ENCODE results near the gene PACS1.

The PACS1 gene

GRCh38 chr11:66176650-66177049 lies 106.6 kb downstream of the PACS1 start:
- TF ChIP-seq ZNF384 (IDR thresholded peaks at IDR 0.05) (no peak), SP1 (IDR thresholded peaks at IDR 0.05) (no peak), CTBP1 (IDR thresholded peaks at IDR 0.05; ENCODE audit: borderline replicate concordance) (no peak), PKNOX1 (IDR thresholded peaks at IDR 0.05) (no peak), BHLHE40 (IDR thresholded peaks at IDR 0.05; ENCODE audit: borderline replicate concordance) (no peak), FOXM1 (IDR thresholded peaks at IDR 0.05; ENCODE audit: borderline replicate concordance) (no peak), HDGF (IDR thresholded peaks at IDR 0.05; ENCODE audit: borderline replicate concordance) (no peak), NFRKB (IDR thresholded peaks at IDR 0.05) (no peak), ELF4 (IDR thresholded peaks at IDR 0.05) (no peak), SUZ12 (IDR thresholded peaks at IDR 0.05) (no peak), ARNT (IDR thresholded peaks at IDR 0.05) (no peak), FOXK2 (IDR thresholded peaks at IDR 0.05) (no peak), TARDBP (IDR thresholded peaks at IDR 0.05) (no peak), LEF1 (IDR thresholded peaks at IDR 0.05; ENCODE audit: borderline replicate concordance) (no peak), L3MBTL2 (conservative IDR thresholded peaks at IDR 0.05) (no peak), FOXA1 (IDR thresholded peaks at IDR 0.05) (no peak)
- CTCF ChIA-PET: no interaction called here
- no peak for DNase-seq (ENCODE audit: extremely low spot score)
- POLR2A ChIA-PET: no interaction called here

- TF ChIP-seq LEF1 (IDR thresholded peaks at IDR 0.05; ENCODE audit: borderline replicate concordance) (no peak), TARDBP (IDR thresholded peaks at IDR 0.05) (no peak), L3MBTL2 (conservative IDR thresholded peaks at IDR 0.05) (no peak), ELF4 (IDR thresholded peaks at IDR 0.05) (no peak), PKNOX1 (IDR thresholded peaks at IDR 0.05) (no peak), FOXK2 (IDR thresholded peaks at IDR 0.05) (no peak), NFRKB (IDR thresholded peaks at IDR 0.05) (no peak), BHLHE40 (IDR thresholded peaks at IDR 0.05; ENCODE audit: borderline replicate concordance) (no peak), CTBP1 (IDR thresholded peaks at IDR 0.05; ENCODE audit: borderline replicate concordance) (no peak), ZNF384 (IDR thresholded peaks at IDR 0.05) (no peak), FOXM1 (IDR thresholded peaks at IDR 0.05; ENCODE audit: borderline replicate concordance) (no peak), SP1 (IDR thresholded peaks at IDR 0.05) (no peak), SUZ12 (IDR thresholded peaks at IDR 0.05) (no peak), ARNT (IDR thresholded peaks at IDR 0.05) (no peak), HDGF (IDR thresholded peaks at IDR 0.05; ENCODE audit: borderline replicate concordance) (no peak)
- CTCF ChIA-PET: interaction anchor here (1.8 kb wide), 1 partner anchor 44 kb away, joined by 8 read pairs; no protein-coding TSS in a partner anchor
- no peak for DNase-seq (ENCODE audit: extremely low spot score)
- POLR2A ChIA-PET: no interaction called here
Measured at GRCh38 chr11:66178183-66178582, 108.1 kb downstream of the PACS1 start.

- ChIA-PET POLR2A (no interaction called here), CTCF (interaction anchor here (1.8 kb wide), 1 partner anchor 43 kb away, joined by 8 read pairs; no protein-coding TSS in a partner anchor)
- no peak for TF ChIP-seq SUZ12 (IDR thresholded peaks at IDR 0.05)
- TF ChIP-seq FOXK2 (IDR thresholded peaks at IDR 0.05): no peak
- TF ChIP-seq PKNOX1 (IDR thresholded peaks at IDR 0.05): no peak
- TF ChIP-seq LEF1 (IDR thresholded peaks at IDR 0.05; ENCODE audit: borderline replicate concordance): no peak
- no peak for TF ChIP-seq FOXA1 (IDR thresholded peaks at IDR 0.05)
- no peak for TF ChIP-seq ZNF384 (IDR thresholded peaks at IDR 0.05)
- TF ChIP-seq L3MBTL2 (conservative IDR thresholded peaks at IDR 0.05): no peak
- TF ChIP-seq TARDBP (IDR thresholded peaks at IDR 0.05): no peak
- TF ChIP-seq ELF4 (IDR thresholded peaks at IDR 0.05): no peak
- DNase-seq (ENCODE audit: extremely low spot score): no peak
Measured at GRCh38 chr11:66178871-66179270, 108.8 kb downstream of the PACS1 start.

GRCh38 chr11:66181632-66182315 lies 111.7 kb downstream of the PACS1 start:
- POLR2A ChIA-PET: no interaction called here
- CTCF ChIA-PET: no interaction called here
- no peak for DNase-seq (ENCODE audit: extremely low spot score)
- TF ChIP-seq PKNOX1 (IDR thresholded peaks at IDR 0.05) (no peak), FOXA1 (IDR thresholded peaks at IDR 0.05) (no peak), SP1 (IDR thresholded peaks at IDR 0.05) (no peak), FOXM1 (IDR thresholded peaks at IDR 0.05; ENCODE audit: borderline replicate concordance) (no peak), ELF4 (IDR thresholded peaks at IDR 0.05) (no peak), CTBP1 (IDR thresholded peaks at IDR 0.05; ENCODE audit: borderline replicate concordance) (no peak), NFRKB (IDR thresholded peaks at IDR 0.05) (no peak), FOXK2 (IDR thresholded peaks at IDR 0.05) (no peak), HDGF (IDR thresholded peaks at IDR 0.05; ENCODE audit: borderline replicate concordance) (no peak), ARNT (IDR thresholded peaks at IDR 0.05) (no peak), BHLHE40 (IDR thresholded peaks at IDR 0.05; ENCODE audit: borderline replicate concordance) (no peak)

- TF ChIP-seq LEF1 (IDR thresholded peaks at IDR 0.05; ENCODE audit: borderline replicate concordance): no peak
- no peak for TF ChIP-seq L3MBTL2 (conservative IDR thresholded peaks at IDR 0.05)
- no peak for TF ChIP-seq SP1 (IDR thresholded peaks at IDR 0.05)
- no peak for TF ChIP-seq FOXK2 (IDR thresholded peaks at IDR 0.05)
- TF ChIP-seq BHLHE40 (IDR thresholded peaks at IDR 0.05; ENCODE audit: borderline replicate concordance): no peak
- TF ChIP-seq FOXM1 (IDR thresholded peaks at IDR 0.05; ENCODE audit: borderline replicate concordance): no peak
- no peak for TF ChIP-seq ARNT (IDR thresholded peaks at IDR 0.05)
- no peak for TF ChIP-seq SUZ12 (IDR thresholded peaks at IDR 0.05)
- TF ChIP-seq HDGF (IDR thresholded peaks at IDR 0.05; ENCODE audit: borderline replicate concordance): no peak
- TF ChIP-seq ZNF384 (IDR thresholded peaks at IDR 0.05): no peak
- no peak for TF ChIP-seq FOXA1 (IDR thresholded peaks at IDR 0.05)
- TF ChIP-seq TARDBP (IDR thresholded peaks at IDR 0.05): no peak
- TF ChIP-seq CTBP1 (IDR thresholded peaks at IDR 0.05; ENCODE audit: borderline replicate concordance): no peak
- no peak for TF ChIP-seq ELF4 (IDR thresholded peaks at IDR 0.05)
- no peak for TF ChIP-seq NFRKB (IDR thresholded peaks at IDR 0.05)
- TF ChIP-seq PKNOX1 (IDR thresholded peaks at IDR 0.05): no peak
- no peak for DNase-seq (ENCODE audit: extremely low spot score)
- ChIA-PET CTCF (no interaction called here), POLR2A (no interaction called here)
Measured at GRCh38 chr11:66183494-66184048, 113.5 kb downstream of the PACS1 start.

All from HEK293T (cell line).